Erythroblast (primary cell): Measurements from ENCODE around the gene CHD9.

Source experiments
- GATA1 ChIP-seq: IDR thresholded peaks from 2 replicates; pipeline ENCODE4 v1.6.1; 2011; ENCODE audit warnings: low read depth, mild to moderate bottlenecking, control low read depth, low read length, moderate library complexity
- POLR2A ChIP-seq: IDR thresholded peaks from 2 replicates; pipeline ENCODE4 v1.6.1; 2011; ENCODE audit warnings: mild to moderate bottlenecking, low read length

GRCh38 chr16:53198933-53199332 lies 144.1 kb downstream of the CHD9 start:
- TF ChIP-seq POLR2A (no peak), GATA1 (no peak)
